Vagina (tissue), 2 donors: ENCODE measurements around the gene SELENOO. TPM values are rescaled to one million over a fixed set of nuclear protein-coding genes. Genes with fewer than 3 reads are reported as not detected.
"Not testable (repeated sequence)": the region's sequence is repeated elsewhere in the genome, so short reads cannot be mapped to it uniquely, and the experiment has no call there.

Source experiments
- DNase-seq, 2 donors: peaks; one replicate each; pipeline ENCODE4 v3.0.0-alpha.2; 2017; ENCODE audit errors: extremely low spot score in 2 of 2
- H3K27ac ChIP-seq: fragments of 200-600 bp; sonication (generic); one replicate; pipeline ENCODE4 v1.5.1; 2019
- H3K27me3 ChIP-seq: fragments of 200-600 bp; sonication (generic); one replicate; pipeline ENCODE4 v1.5.1; 2019
- H3K36me3 ChIP-seq, 2 donors: fragments of 200-600 bp; sonication (generic); one replicate each; pipeline ENCODE4 v1.5.1; 2017 to 2019
- H3K4me1 ChIP-seq: fragments of 200-600 bp; sonication (generic); one replicate; pipeline ENCODE4 v1.5.1; 2019
- H3K4me3 ChIP-seq, 2 donors: fragments of 200-600 bp; sonication (generic); 1 replicate in 1 of 2; 2 replicates in 1 of 2; pipeline ENCODE4 v1.5.1; 2016 to 2019
- H3K9me3 ChIP-seq: fragments of 200-600 bp; sonication (generic); one replicate; pipeline ENCODE4 v1.5.1; 2019
- CTCF ChIP-seq, 3 experiments: fragments of 450-650 bp in 2 of 3; fragments of 200-600 bp in 1 of 3; sonication (generic) in 1 of 3; IDR thresholded peaks; one replicate each; pipeline ENCODE4 v1.5.1; 2017 to 2019; ENCODE audit warnings: antibody characterized with exemption in 3 of 3, mild to moderate bottlenecking in 2 of 3, moderate library complexity in 2 of 3
- POLR2A ChIP-seq, 2 donors: fragments of 450-650 bp; IDR thresholded peaks; one replicate each; pipeline ENCODE4 v1.6.1; 2017; ENCODE audit warnings: antibody characterized with exemption in 2 of 2, mild to moderate bottlenecking in 2 of 2, moderate library complexity in 2 of 2
- POLR2AphosphoS5 ChIP-seq, 2 donors: sonication (generic); formaldehyde crosslinking; IDR thresholded peaks; one replicate each; pipeline ENCODE4 v1.9.0; 2017; ENCODE audit warnings: antibody characterized with exemption in 2 of 2, mild to moderate bottlenecking in 2 of 2, low read depth in 1 of 2; ENCODE audit not compliant: insufficient read depth in 1 of 2
- intact Hi-C: fragments of 100-400 bp; cut with DNase I; formaldehyde crosslinking; loops from one replicate; pipeline ENCODE4 v1.15.1; 2023
- total RNA-seq: library from RNA; depleted of rRNA; stranded (reverse); fragments of >200 nt; gene quantifications from one replicate; pipeline ENCODE4 v1.2.3, GENCODE V29; 2016

SELENOO gene
- total RNA-seq, 1 donor from 2014 or later, result 39.0 TPM

GRCh38 chr22:50203288-50203687 is 2.5 kb downstream of the SELENOO start:
- DNase-seq, result no peak
- Histone ChIP-seq H3K4me1 (peaks cover 57% of the 10 kb centered on the region), H3K27ac (no peak overlapping the region), H3K36me3 (peaks cover 0 to 24% of the 10 kb centered on the region in 2 donors), H3K27me3 (no peaks in the 10 kb centered on the region), H3K9me3 (no peaks in the 10 kb centered on the region), H3K4me3 (no peak overlapping the region)
- intact Hi-C loops, result no loop called here
- TF ChIP-seq POLR2AphosphoS5 (IDR thresholded peaks at IDR 0.05; ENCODE audit: insufficient read depth in 1 of 2, low read depth in 1 of 2), result no peak
- TF ChIP-seq POLR2A (IDR thresholded peaks at IDR 0.05), result no peak
- no peak for TF ChIP-seq CTCF (IDR thresholded peaks at IDR 0.05)

- peaks cover 60% of the 10 kb centered on the region for H3K4me1 ChIP-seq
- no peaks in the 10 kb centered on the region for H3K9me3 ChIP-seq
- TF ChIP-seq POLR2AphosphoS5 (IDR thresholded peaks at IDR 0.05; ENCODE audit: insufficient read depth in 1 of 2, low read depth in 1 of 2) (no peak), POLR2A (IDR thresholded peaks at IDR 0.05) (no peak), CTCF (IDR thresholded peaks at IDR 0.05) (no peak)
- H3K4me3 ChIP-seq, result no peak overlapping the region
- peaks cover 0 to 24% of the 10 kb centered on the region in 2 donors for H3K36me3 ChIP-seq
- intact Hi-C loops, result no loop called here
- no peak overlapping the region for H3K27ac ChIP-seq
- H3K27me3 ChIP-seq, result no peaks in the 10 kb centered on the region
- DNase-seq, result no peak
These were observed 3.8 kb downstream of the SELENOO start for GRCh38 chr22:50204571-50204970.

- intact Hi-C loops, H3K4me3 ChIP-seq, H3K27me3 ChIP-seq, DNase-seq, H3K9me3 ChIP-seq, H3K27ac ChIP-seq: not testable (repeated sequence)
- Histone ChIP-seq H3K36me3 (peaks cover 0 to 24% of the 10 kb centered on the region in 2 donors), H3K4me1 (peaks cover 59% of the 10 kb centered on the region)
These were observed 4.2 kb downstream of the SELENOO start for GRCh38 chr22:50204998-50205397.

- intact Hi-C loops, result no loop called here
- no peak for DNase-seq
- H3K36me3 ChIP-seq, result peaks cover 0 to 31% of the 10 kb centered on the region in 2 donors
These were observed 5.2 kb downstream of the SELENOO start for GRCh38 chr22:50205781-50206569.

GRCh38 chr22:50206599-50206998 is 5.8 kb downstream of the SELENOO start:
- TF ChIP-seq CTCF (IDR thresholded peaks at IDR 0.05) (no peak), POLR2AphosphoS5 (IDR thresholded peaks at IDR 0.05; ENCODE audit: insufficient read depth in 1 of 2, low read depth in 1 of 2) (no peak), POLR2A (IDR thresholded peaks at IDR 0.05) (no peak)
- intact Hi-C loops, result no loop called here
- Histone ChIP-seq H3K4me1 (peaks cover 53% of the 10 kb centered on the region), H3K4me3 (no peak overlapping the region), H3K27ac (no peak overlapping the region), H3K9me3 (no peaks in the 10 kb centered on the region), H3K36me3 (peaks cover 0 to 38% of the 10 kb centered on the region in 2 donors), H3K27me3 (no peaks in the 10 kb centered on the region)
- DNase-seq, result no peak

More at GRCh38 chr22:50205781-50206569, 5.2 kb downstream of the SELENOO start:
- H3K27ac ChIP-seq, result no peak overlapping the region
- no peaks in the 10 kb centered on the region for H3K9me3 ChIP-seq
- H3K4me3 ChIP-seq, result no peak overlapping the region
- H3K4me1 ChIP-seq, result peaks cover 56% of the 10 kb centered on the region
- no peaks in the 10 kb centered on the region for H3K27me3 ChIP-seq
- TF ChIP-seq POLR2AphosphoS5 (IDR thresholded peaks at IDR 0.05; ENCODE audit: insufficient read depth in 1 of 2, low read depth in 1 of 2), result no peak
- no peak for TF ChIP-seq CTCF (IDR thresholded peaks at IDR 0.05)
- TF ChIP-seq POLR2A (IDR thresholded peaks at IDR 0.05), result no peak
